22Rv1 (cell line): ENCODE data around the gene CFAP65.

Experiments
- ZFX ChIP-seq: fragments of 450-650 bp; IDR thresholded peaks from 2 replicates; pipeline ENCODE4 v1.6.1; 2017; ENCODE audit warnings: antibody characterized with exemption, borderline replicate concordance
- TF ChIP-seq, protein P1 (sequence below): fragments of 450-650 bp; IDR thresholded peaks from 2 replicates; pipeline ENCODE4 v1.5.1; 2017; ENCODE audit warnings: mild to moderate bottlenecking

DNA sequence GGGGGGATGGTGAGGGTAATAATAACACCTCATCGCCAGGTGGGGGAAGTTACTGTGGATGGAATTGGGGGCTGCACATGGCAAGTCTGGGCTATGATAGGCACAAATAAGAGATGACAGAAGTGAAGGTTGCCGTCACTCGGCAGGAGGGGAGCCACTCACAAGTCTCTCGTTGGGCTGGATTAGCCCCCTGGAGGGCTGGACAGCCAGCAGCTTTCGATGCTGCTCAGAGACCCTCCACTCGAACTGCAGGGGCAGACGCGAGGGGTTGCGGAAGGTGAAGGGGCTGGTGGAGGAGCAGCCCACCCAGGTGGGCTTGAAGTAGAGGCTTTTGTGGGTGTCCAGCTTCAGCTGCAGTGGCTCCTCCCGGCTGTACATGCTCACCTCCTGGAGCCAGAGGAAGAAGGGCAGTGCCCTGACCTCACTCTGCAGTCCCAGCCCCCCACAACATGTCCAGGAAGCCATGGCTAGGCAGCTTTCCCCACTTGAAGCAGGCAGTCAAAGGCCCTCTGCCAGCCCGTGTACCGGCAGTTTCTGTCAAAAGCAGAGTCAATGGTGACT lies 18.2 kb downstream of the CFAP65 start:
- TF ChIP-seq, protein P1, sequence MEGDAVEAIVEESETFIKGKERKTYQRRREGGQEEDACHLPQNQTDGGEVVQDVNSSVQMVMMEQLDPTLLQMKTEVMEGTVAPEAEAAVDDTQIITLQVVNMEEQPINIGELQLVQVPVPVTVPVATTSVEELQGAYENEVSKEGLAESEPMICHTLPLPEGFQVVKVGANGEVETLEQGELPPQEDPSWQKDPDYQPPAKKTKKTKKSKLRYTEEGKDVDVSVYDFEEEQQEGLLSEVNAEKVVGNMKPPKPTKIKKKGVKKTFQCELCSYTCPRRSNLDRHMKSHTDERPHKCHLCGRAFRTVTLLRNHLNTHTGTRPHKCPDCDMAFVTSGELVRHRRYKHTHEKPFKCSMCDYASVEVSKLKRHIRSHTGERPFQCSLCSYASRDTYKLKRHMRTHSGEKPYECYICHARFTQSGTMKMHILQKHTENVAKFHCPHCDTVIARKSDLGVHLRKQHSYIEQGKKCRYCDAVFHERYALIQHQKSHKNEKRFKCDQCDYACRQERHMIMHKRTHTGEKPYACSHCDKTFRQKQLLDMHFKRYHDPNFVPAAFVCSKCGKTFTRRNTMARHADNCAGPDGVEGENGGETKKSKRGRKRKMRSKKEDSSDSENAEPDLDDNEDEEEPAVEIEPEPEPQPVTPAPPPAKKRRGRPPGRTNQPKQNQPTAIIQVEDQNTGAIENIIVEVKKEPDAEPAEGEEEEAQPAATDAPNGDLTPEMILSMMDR = no peak
- no peak for TF ChIP-seq ZFX
